ENCODE data around the gene EEF1E1. TPM values are rescaled to one million over a fixed set of nuclear protein-coding genes. Genes with fewer than 3 reads are reported as not detected.

Gene EEF1E1
- total RNA-seq, 1 donor from 2014 or later = 35.8 TPM

GRCh38 chr6:8108031-8108660, 5.8 kb upstream of the EEF1E1 start:
- no peak for DNase-seq (ENCODE audit: low spot score, unreplicated experiment)
- no peak overlapping the region for H3K4me3 Mint-ChIP-seq (ENCODE audit: low read depth)
- H3K27me3 Mint-ChIP-seq = peaks cover 3% of the 10 kb centered on the region
- H3K27ac Mint-ChIP-seq = no peak overlapping the region
- H3K4me1 Mint-ChIP-seq (ENCODE audit: low read depth) = peaks cover 16% of the 10 kb centered on the region
- H3K9me3 Mint-ChIP-seq (ENCODE audit: low read depth) = peaks cover 3% of the 10 kb centered on the region
- no peaks in the 10 kb centered on the region for H3K36me3 Mint-ChIP-seq (ENCODE audit: insufficient read depth)
- TF ChIP-seq, protein P1, sequence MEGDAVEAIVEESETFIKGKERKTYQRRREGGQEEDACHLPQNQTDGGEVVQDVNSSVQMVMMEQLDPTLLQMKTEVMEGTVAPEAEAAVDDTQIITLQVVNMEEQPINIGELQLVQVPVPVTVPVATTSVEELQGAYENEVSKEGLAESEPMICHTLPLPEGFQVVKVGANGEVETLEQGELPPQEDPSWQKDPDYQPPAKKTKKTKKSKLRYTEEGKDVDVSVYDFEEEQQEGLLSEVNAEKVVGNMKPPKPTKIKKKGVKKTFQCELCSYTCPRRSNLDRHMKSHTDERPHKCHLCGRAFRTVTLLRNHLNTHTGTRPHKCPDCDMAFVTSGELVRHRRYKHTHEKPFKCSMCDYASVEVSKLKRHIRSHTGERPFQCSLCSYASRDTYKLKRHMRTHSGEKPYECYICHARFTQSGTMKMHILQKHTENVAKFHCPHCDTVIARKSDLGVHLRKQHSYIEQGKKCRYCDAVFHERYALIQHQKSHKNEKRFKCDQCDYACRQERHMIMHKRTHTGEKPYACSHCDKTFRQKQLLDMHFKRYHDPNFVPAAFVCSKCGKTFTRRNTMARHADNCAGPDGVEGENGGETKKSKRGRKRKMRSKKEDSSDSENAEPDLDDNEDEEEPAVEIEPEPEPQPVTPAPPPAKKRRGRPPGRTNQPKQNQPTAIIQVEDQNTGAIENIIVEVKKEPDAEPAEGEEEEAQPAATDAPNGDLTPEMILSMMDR (IDR thresholded peaks at IDR 0.05; ENCODE audit: unreplicated experiment) = no peak

DNA sequence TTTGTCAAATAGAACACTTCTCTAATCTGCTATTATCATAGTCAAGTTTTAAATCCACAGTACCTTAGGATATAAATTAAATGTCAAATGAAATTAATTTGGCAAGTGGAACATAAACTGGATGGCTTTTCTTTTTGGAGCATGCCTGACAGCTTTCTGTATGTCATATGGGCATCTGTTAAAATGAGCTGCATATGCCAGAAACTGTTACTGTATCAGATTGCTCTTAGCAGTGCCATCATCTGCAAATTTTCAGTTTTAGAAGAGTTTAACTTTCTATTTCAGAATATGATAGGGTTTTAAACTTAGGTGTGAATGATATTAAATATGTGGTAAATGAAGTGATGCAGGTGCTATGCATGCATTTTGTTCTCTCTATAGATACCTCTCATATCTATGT, 3.4 kb upstream of the EEF1E1 start:
- DNase-seq (ENCODE audit: low spot score, unreplicated experiment) = no peak
- Mint-ChIP-seq H3K27me3 (peaks cover 3% of the 10 kb centered on the region), H3K4me3 (ENCODE audit: low read depth) (no peak overlapping the region), H3K4me1 (ENCODE audit: low read depth) (peaks cover 18% of the 10 kb centered on the region), H3K36me3 (ENCODE audit: insufficient read depth) (no peaks in the 10 kb centered on the region), H3K27ac (no peak overlapping the region), H3K9me3 (ENCODE audit: low read depth) (peaks cover 6% of the 10 kb centered on the region)
- TF ChIP-seq, protein P1 (IDR thresholded peaks at IDR 0.05; ENCODE audit: unreplicated experiment) = no peak

DNA sequence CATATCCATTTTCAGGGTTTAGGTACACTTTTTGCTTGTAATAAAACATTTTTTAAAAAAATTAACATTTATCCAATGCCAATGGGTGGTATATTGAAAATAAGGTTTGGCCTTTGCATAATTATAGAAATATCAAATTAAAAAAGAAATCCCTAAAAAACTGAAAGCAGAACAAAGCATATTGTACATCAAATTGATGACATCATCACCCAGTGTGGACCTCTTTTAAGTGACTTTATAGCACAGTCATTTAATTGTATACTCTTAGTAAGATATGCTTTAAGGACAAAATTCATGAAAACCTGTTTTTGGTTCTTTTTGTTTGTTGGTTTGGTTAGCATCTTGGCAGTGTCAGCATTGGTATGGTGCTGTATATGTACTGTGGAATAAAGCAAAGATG, 1.4 kb upstream of the EEF1E1 start:
- TF ChIP-seq, protein P1 (IDR thresholded peaks at IDR 0.05; ENCODE audit: unreplicated experiment) = no peak
- peaks cover 3% of the 10 kb centered on the region for H3K27me3 Mint-ChIP-seq
- H3K36me3 Mint-ChIP-seq (ENCODE audit: insufficient read depth) = peaks cover 2% of the 10 kb centered on the region
- peaks cover 6% of the 10 kb centered on the region for H3K9me3 Mint-ChIP-seq (ENCODE audit: low read depth)
- no peak overlapping the region for H3K27ac Mint-ChIP-seq
- no peak overlapping the region for H3K4me3 Mint-ChIP-seq (ENCODE audit: low read depth)
- H3K4me1 Mint-ChIP-seq (ENCODE audit: low read depth) = peaks cover 25% of the 10 kb centered on the region
- no peak for DNase-seq (ENCODE audit: low spot score, unreplicated experiment)

- TF ChIP-seq, protein P1 (IDR thresholded peaks at IDR 0.05; ENCODE audit: unreplicated experiment) = no peak
- H3K27ac Mint-ChIP-seq = no peak overlapping the region
- peak overlapping the region; percentile 12 for H3K4me3 Mint-ChIP-seq (ENCODE audit: low read depth)
- H3K4me1 Mint-ChIP-seq (ENCODE audit: low read depth) = peaks cover 23% of the 10 kb centered on the region
- no peaks in the 10 kb centered on the region for H3K27me3 Mint-ChIP-seq
- peaks cover 10% of the 10 kb centered on the region for H3K36me3 Mint-ChIP-seq (ENCODE audit: insufficient read depth)
- peaks cover 4% of the 10 kb centered on the region for H3K9me3 Mint-ChIP-seq (ENCODE audit: low read depth)
- no peak for DNase-seq (ENCODE audit: low spot score, unreplicated experiment)
These were observed 2.0 kb downstream of the EEF1E1 start for GRCh38 chr6:8100159-8100854.

- H3K4me3 Mint-ChIP-seq (ENCODE audit: low read depth) = no peak overlapping the region
- no peak for DNase-seq (ENCODE audit: low spot score, unreplicated experiment)
- no peaks in the 10 kb centered on the region for H3K4me1 Mint-ChIP-seq (ENCODE audit: low read depth)
These were observed 11.7 kb downstream of the EEF1E1 start for GRCh38 chr6:8090650-8091049.

More at GRCh38 chr6:8090650-8091049, 11.7 kb downstream of the EEF1E1 start:
- peaks cover 52% of the 10 kb centered on the region for H3K36me3 Mint-ChIP-seq (ENCODE audit: insufficient read depth)
- TF ChIP-seq, protein P1 (IDR thresholded peaks at IDR 0.05; ENCODE audit: unreplicated experiment) = no peak
- H3K27ac Mint-ChIP-seq = no peak overlapping the region
- no peaks in the 10 kb centered on the region for H3K27me3 Mint-ChIP-seq
- peaks cover 24% of the 10 kb centered on the region for H3K9me3 Mint-ChIP-seq (ENCODE audit: low read depth)
